Hematopoietic multipotent progenitor cell (in vitro differentiated cells): ENCODE data around the gene ADM. TPM values are rescaled to one million over a fixed set of nuclear protein-coding genes. Genes with fewer than 3 reads are reported as not detected.

Experiments
- DNase-seq, 3 donors: peaks; one replicate each; pipeline ENCODE4 v3.0.0-alpha.2; 2011 to 2015; ENCODE audit warnings: low read depth in 2 of 3, low spot score in 2 of 3
- total RNA-seq: library from RNA; depleted of rRNA; stranded (reverse); fragments of >200 nt; gene quantifications from one replicate; pipeline ENCODE4 v1.2.3, GENCODE V29; 2012

ADM gene
- total RNA-seq, 1 donor, result 3.2 TPM

- no peak for DNase-seq
Measured at GRCh38 chr11:10308201-10308954, 3.5 kb downstream of the ADM start.

- no peak for DNase-seq
Measured at GRCh38 chr11:10309163-10310093, 4.6 kb downstream of the ADM start.

- no peak for DNase-seq
Measured at GRCh38 chr11:10310301-10310841, 5.5 kb downstream of the ADM start.

- DNase-seq, result no peak
Measured at GRCh38 chr11:10311802-10312201, 6.9 kb downstream of the ADM start.

- DNase-seq, result peak in 2 of 3 donors; percentile 71 to 93
Measured at GRCh38 chr11:10314199-10315072, 9.6 kb downstream of the ADM start.

GRCh38 chr11:10315083-10315482 lies 10.2 kb downstream of the ADM start:
- no peak for DNase-seq

GRCh38 chr11:10317151-10317755 lies 12.4 kb downstream of the ADM start:
- no peak for DNase-seq

- DNase-seq, result no peak
Measured at GRCh38 chr11:10317776-10318526, 13.1 kb downstream of the ADM start.

- DNase-seq, result no peak
Measured at GRCh38 chr11:10318527-10318802, 13.6 kb downstream of the ADM start.

- no peak for DNase-seq
Measured at GRCh38 chr11:10319702-10320558, 15.1 kb downstream of the ADM start.

- no peak for DNase-seq
Measured at GRCh38 chr11:10320736-10321465, 16.0 kb downstream of the ADM start.

GRCh38 chr11:10322401-10322800 lies 17.5 kb downstream of the ADM start:
- DNase-seq, result no peak

GRCh38 chr11:10322830-10323792 lies 18.2 kb downstream of the ADM start:
- peak; percentile 16 to 90 (median 78) for DNase-seq

GRCh38 chr11:10323793-10324170 lies 18.9 kb downstream of the ADM start:
- no peak for DNase-seq

GRCh38 chr11:10324474-10324873 lies 19.6 kb downstream of the ADM start:
- DNase-seq, result no peak

GRCh38 chr11:10325277-10326011 lies 20.6 kb downstream of the ADM start:
- no peak for DNase-seq
